Stomach smooth muscle (tissue), 2 donors: Measurements from ENCODE around the gene ATP9B.

Experiments
- H3K27ac ChIP-seq: one replicate; pipeline ENCODE4 v1.7.0; 2013; ENCODE audit warnings: mild to moderate bottlenecking, low read length, inconsistent platforms
- H3K27me3 ChIP-seq, 2 donors: one replicate each; pipeline ENCODE4 v1.7.0; 2013; ENCODE audit warnings: low read length in 2 of 2; ENCODE audit not compliant: insufficient read depth in 2 of 2, control insufficient read depth in 1 of 2
- H3K36me3 ChIP-seq, 2 donors: one replicate each; pipeline ENCODE4 v1.7.0; 2013; ENCODE audit warnings: low read length in 2 of 2; ENCODE audit not compliant: control insufficient read depth in 2 of 2, insufficient read depth in 2 of 2
- H3K4me1 ChIP-seq: one replicate; pipeline ENCODE4 v1.7.0; 2013; ENCODE audit warnings: low read length; ENCODE audit not compliant: control insufficient read depth, insufficient read depth
- H3K4me3 ChIP-seq, 2 donors: one replicate each; pipeline ENCODE4 v1.7.0; 2013; ENCODE audit warnings: low read length in 2 of 2
- H3K9ac ChIP-seq, 2 donors: one replicate each; pipeline ENCODE4 v1.7.0; 2013; ENCODE audit warnings: low read length in 2 of 2, mild to moderate bottlenecking in 1 of 2
- H3K9me3 ChIP-seq, 2 donors: one replicate each; pipeline ENCODE4 v1.7.0; 2013; ENCODE audit warnings: low read length in 2 of 2; ENCODE audit not compliant: control insufficient read depth in 2 of 2
- donor health status: healthy.
- donor health status: Pancreatic carcinoma.

ATP9B gene

GRCh38 chr18:79337184-79337583 is 268.0 kb downstream of the ATP9B start:
- Histone ChIP-seq H3K9me3 (no peaks in the 10 kb centered on the region), H3K4me1 (no peaks in the 10 kb centered on the region), H3K9ac (no peak overlapping the region), H3K4me3 (no peak overlapping the region), H3K27ac (no peak overlapping the region), H3K27me3 (no peaks in the 10 kb centered on the region), H3K36me3 (peaks cover 31 to 43% of the 10 kb centered on the region in 2 donors)

GRCh38 chr18:79337620-79338019 is 268.4 kb downstream of the ATP9B start:
- no peak overlapping the region for H3K9ac ChIP-seq
- no peak overlapping the region for H3K27ac ChIP-seq
- H3K4me1 ChIP-seq: no peaks in the 10 kb centered on the region
- no peaks in the 10 kb centered on the region for H3K27me3 ChIP-seq
- H3K9me3 ChIP-seq: no peaks in the 10 kb centered on the region
- H3K36me3 ChIP-seq: peaks cover 31 to 42% of the 10 kb centered on the region in 2 donors
- H3K4me3 ChIP-seq: no peak overlapping the region

GRCh38 chr18:79339094-79339908 is 270.1 kb downstream of the ATP9B start:
- Histone ChIP-seq H3K9me3 (no peaks in the 10 kb centered on the region), H3K9ac (no peak overlapping the region), H3K4me1 (no peaks in the 10 kb centered on the region), H3K4me3 (no peak overlapping the region), H3K27me3 (no peaks in the 10 kb centered on the region), H3K36me3 (peaks cover 30 to 39% of the 10 kb centered on the region in 2 donors), H3K27ac (no peak overlapping the region)

GRCh38 chr18:79343567-79344207 is 274.5 kb downstream of the ATP9B start:
- no peaks in the 10 kb centered on the region for H3K9me3 ChIP-seq
- H3K36me3 ChIP-seq: peaks cover 53 to 56% of the 10 kb centered on the region in 2 donors
- H3K27me3 ChIP-seq: no peaks in the 10 kb centered on the region
- H3K4me3 ChIP-seq: no peak overlapping the region
- H3K27ac ChIP-seq: no peak overlapping the region
- H3K4me1 ChIP-seq: no peaks in the 10 kb centered on the region
- no peak overlapping the region for H3K9ac ChIP-seq

- Histone ChIP-seq H3K27ac (no peak overlapping the region), H3K4me3 (no peak overlapping the region), H3K36me3 (peaks cover 50 to 51% of the 10 kb centered on the region in 2 donors), H3K9ac (no peak overlapping the region), H3K27me3 (no peaks in the 10 kb centered on the region), H3K9me3 (no peaks in the 10 kb centered on the region), H3K4me1 (no peaks in the 10 kb centered on the region)
Observed at GRCh38 chr18:79344208-79344581, 275.0 kb downstream of the ATP9B start.

GRCh38 chr18:79345366-79345765 is 276.2 kb downstream of the ATP9B start:
- Histone ChIP-seq H3K4me3 (no peak overlapping the region), H3K4me1 (no peaks in the 10 kb centered on the region), H3K9me3 (no peaks in the 10 kb centered on the region), H3K36me3 (peaks cover 50 to 52% of the 10 kb centered on the region in 2 donors), H3K27me3 (no peaks in the 10 kb centered on the region), H3K9ac (no peak overlapping the region), H3K27ac (no peak overlapping the region)

GRCh38 chr18:79345981-79346380 is 276.8 kb downstream of the ATP9B start:
- H3K9ac ChIP-seq: no peak overlapping the region
- H3K4me1 ChIP-seq: no peaks in the 10 kb centered on the region
- no peak overlapping the region for H3K4me3 ChIP-seq
- H3K36me3 ChIP-seq: peaks cover 51 to 52% of the 10 kb centered on the region in 2 donors
- H3K27me3 ChIP-seq: no peaks in the 10 kb centered on the region
- H3K27ac ChIP-seq: no peak overlapping the region
- no peaks in the 10 kb centered on the region for H3K9me3 ChIP-seq

GRCh38 chr18:79348066-79348465 is 278.9 kb downstream of the ATP9B start:
- no peak overlapping the region for H3K27ac ChIP-seq
- no peaks in the 10 kb centered on the region for H3K9me3 ChIP-seq
- H3K36me3 ChIP-seq: peaks cover 48 to 54% of the 10 kb centered on the region in 2 donors
- H3K4me1 ChIP-seq: no peaks in the 10 kb centered on the region
- H3K4me3 ChIP-seq: no peak overlapping the region
- H3K27me3 ChIP-seq: no peaks in the 10 kb centered on the region
- H3K9ac ChIP-seq: no peak overlapping the region

GRCh38 chr18:79352432-79352831 is 283.2 kb downstream of the ATP9B start:
- Histone ChIP-seq H3K4me3 (no peak overlapping the region), H3K27ac (no peak overlapping the region), H3K9me3 (no peaks in the 10 kb centered on the region), H3K27me3 (no peaks in the 10 kb centered on the region), H3K9ac (no peak overlapping the region), H3K4me1 (no peaks in the 10 kb centered on the region), H3K36me3 (peaks cover 18 to 27% of the 10 kb centered on the region in 2 donors)

- no peak overlapping the region for H3K27ac ChIP-seq
- no peaks in the 10 kb centered on the region for H3K9me3 ChIP-seq
- peaks cover 15 to 20% of the 10 kb centered on the region in 2 donors for H3K36me3 ChIP-seq
- no peaks in the 10 kb centered on the region for H3K27me3 ChIP-seq
- H3K4me1 ChIP-seq: no peaks in the 10 kb centered on the region
- no peak overlapping the region for H3K9ac ChIP-seq
- H3K4me3 ChIP-seq: no peak overlapping the region
Observed at GRCh38 chr18:79353267-79353666, 284.1 kb downstream of the ATP9B start.

GRCh38 chr18:79354350-79354749 is 285.2 kb downstream of the ATP9B start:
- Histone ChIP-seq H3K27ac (no peak overlapping the region), H3K27me3 (no peaks in the 10 kb centered on the region), H3K4me3 (no peak overlapping the region), H3K9ac (no peak overlapping the region), H3K36me3 (peaks cover 16 to 22% of the 10 kb centered on the region in 2 donors), H3K4me1 (no peaks in the 10 kb centered on the region), H3K9me3 (no peaks in the 10 kb centered on the region)
